ENCODE data around the gene TNFAIP1. TPM values are rescaled to one million over a fixed set of nuclear protein-coding genes. Genes with fewer than 3 reads are reported as not detected.

TNFAIP1 gene
- polyA plus RNA-seq, 2 of the 4 experiments (the other 2 are of a cell fraction): 38.8 to 68.3 TPM

GRCh38 chr17:28394337-28395116 lies 59.0 kb downstream of the TNFAIP1 start:
- 55% methylated on average over 7 of the region's 7 CpGs for WGBS (ENCODE audit: missing lambda C conversion rate)
- Histone ChIP-seq H3K4me3 (no peak overlapping the region), H3K4me1 (peaks cover 14% of the 10 kb centered on the region), H3K4me2 (no peak overlapping the region), H3K9me3 (no peaks in the 10 kb centered on the region), H3K27ac (no peak overlapping the region)
- no peak for ATAC-seq
- TF ChIP-seq HOXB5 (CRISPR knock-in tag; IDR thresholded peaks at IDR 0.05): no peak
- TF ChIP-seq FOSL2 (IDR thresholded peaks at IDR 0.05): no peak
- TF ChIP-seq FOSL2 (CRISPR knock-in tag; IDR thresholded peaks at IDR 0.05): no peak
- TF ChIP-seq BCL3 (IDR thresholded peaks at IDR 0.05): no peak
- TF ChIP-seq BHLHE40 (IDR thresholded peaks at IDR 0.05; ENCODE audit: low read depth, low read length): no peak
- no peak for TF ChIP-seq HES2 (IDR thresholded peaks at IDR 0.05)
- TF ChIP-seq CHD4 (IDR thresholded peaks at IDR 0.05; ENCODE audit: borderline replicate concordance): no peak
- TF ChIP-seq HDAC2 (IDR thresholded peaks at IDR 0.05): no peak
- no peak for TF ChIP-seq POLR2A (IDR thresholded peaks at IDR 0.05; ENCODE audit: low read length)
- no peak for TF ChIP-seq FOXS1 (CRISPR knock-in tag; IDR thresholded peaks at IDR 0.05)
- no peak for TF ChIP-seq CBX8 (IDR thresholded peaks at IDR 0.05)
- no peak for TF ChIP-seq NFE2L2 (conservative IDR thresholded peaks at IDR 0.05; ENCODE audit: low read length)
- no peak for TF ChIP-seq ZSCAN20 (CRISPR knock-in tag; IDR thresholded peaks at IDR 0.05)
- TF ChIP-seq HEYL (CRISPR knock-in tag; IDR thresholded peaks at IDR 0.05): no peak
- no peak for TF ChIP-seq TP53 (CRISPR knock-in tag; IDR thresholded peaks at IDR 0.05)
- no peak for TF ChIP-seq POLR2AphosphoS2 (conservative IDR thresholded peaks at IDR 0.05; ENCODE audit: low read length)
- no peak for TF ChIP-seq ESRRA (IDR thresholded peaks at IDR 0.05; ENCODE audit: borderline replicate concordance, low read length)
- no peak for TF ChIP-seq RAD21 (conservative IDR thresholded peaks at IDR 0.05 in 1 of 2, IDR thresholded peaks at IDR 0.05 in 1 of 2)
- TF ChIP-seq MAFK (IDR thresholded peaks at IDR 0.05; ENCODE audit: partially characterized antibody): no peak
- no peak for FAIRE-seq
- DNase-seq (ENCODE audit: low read depth in 1 of 2, low spot score in 1 of 2): no peak
- CTCF ChIA-PET: interaction anchor here (0.6 to 3.0 kb wide), 6 partner anchors 11 to 177 kb away, joined by 3 to 12 read pairs (median 4); partner anchors contain the start of gene PIGS
- POLR2A ChIA-PET: interaction anchor here (1.5 kb wide), 1 partner anchor 37 kb away, joined by 6 read pairs; the partner anchor contains the start of gene POLDIP2

- TF ChIP-seq USF2 (IDR thresholded peaks at IDR 0.05) (no peak), POLR2AphosphoS2 (conservative IDR thresholded peaks at IDR 0.05; ENCODE audit: low read length) (no peak), MAFK (IDR thresholded peaks at IDR 0.05; ENCODE audit: partially characterized antibody) (no peak), NPAS2 (CRISPR knock-in tag; IDR thresholded peaks at IDR 0.05; ENCODE audit: borderline replicate concordance) (no peak), CHD2 (IDR thresholded peaks at IDR 0.05; ENCODE audit: low read length, partially characterized antibody) (no peak), PBX3 (IDR thresholded peaks at IDR 0.05) (no peak), MYC (IDR thresholded peaks at IDR 0.05; ENCODE audit: borderline replicate concordance, low read length) (no peak), HES2 (IDR thresholded peaks at IDR 0.05) (no peak), HDAC2 (IDR thresholded peaks at IDR 0.05) (no peak), NFE2L2 (conservative IDR thresholded peaks at IDR 0.05; ENCODE audit: low read length) (no peak), RAD21 (conservative IDR thresholded peaks at IDR 0.05 in 1 of 2, IDR thresholded peaks at IDR 0.05 in 1 of 2) (no peak), BCL3 (IDR thresholded peaks at IDR 0.05) (no peak), SREBF2 (IDR thresholded peaks at IDR 0.05) (no peak)
- ATAC-seq (no peak), FAIRE-seq (no peak), DNase-seq (ENCODE audit: low read depth in 1 of 2, low spot score in 1 of 2) (no peak)
- CTCF ChIA-PET: interaction anchor here (0.6 to 3.0 kb wide), 6 partner anchors 10 to 176 kb away, joined by 3 to 12 read pairs (median 4); partner anchors contain the start of genes PIGS and SLC46A1
- Histone ChIP-seq H3K4me2 (no peak overlapping the region), H3K4me1 (peaks cover 14% of the 10 kb centered on the region), H3K9me3 (no peaks in the 10 kb centered on the region), H3K4me3 (no peak overlapping the region), H3K27ac (no peak overlapping the region)
- POLR2A ChIA-PET: interaction anchor here (1.5 kb wide), 1 partner anchor 38 kb away, joined by 6 read pairs; the partner anchor contains the start of gene POLDIP2
- WGBS (ENCODE audit: missing lambda C conversion rate): 75% methylated on average over 1 of the region's 2 CpGs
Observed at GRCh38 chr17:28395426-28395825, 59.9 kb downstream of the TNFAIP1 start.
